HG03469 (cell line): ENCODE measurements around the gene OTOGL.

Source experiments
- ATAC-seq: cut with Tn5 transposase; IDR thresholded peaks from one replicate; pipeline ENCODE4 v1.9.1; 2021; ENCODE audit warnings: mild to moderate bottlenecking, moderate library complexity, moderate number of reproducible peaks; ENCODE audit not compliant: unreplicated experiment

Gene OTOGL

GRCh38 chr12:80419644-80420043, 320.3 kb downstream of the OTOGL start:
- no peak for ATAC-seq

GRCh38 chr12:80420075-80420474, 320.7 kb downstream of the OTOGL start:
- ATAC-seq = no peak

- no peak for ATAC-seq
Measured at GRCh38 chr12:80422550-80422949, 323.2 kb downstream of the OTOGL start.
